Omental fat pad (tissue), 4 donors: Measurements from ENCODE around the gene CNTRL. TPM values are rescaled to one million over a fixed set of nuclear protein-coding genes. Genes with fewer than 3 reads are reported as not detected.

Source experiments
- ATAC-seq: fragments of 150-250 bp; one replicate; pipeline ENCODE4 v1.9.1; 2016; ENCODE audit warnings: mild to moderate bottlenecking, moderate library complexity; ENCODE audit not compliant: low FRiP score
- DNase-seq: peaks from one replicate; pipeline ENCODE4 v3.0.0-alpha.2; 2019; ENCODE audit warnings: low spot score
- small RNA-seq: library from RNA; depleted of rRNA; stranded (forward); fragments of <200 nt; gene quantifications from one replicate; pipeline ENCODE3, GENCODE V24; 2016
- total RNA-seq, 4 donors: library from RNA; depleted of rRNA; stranded (reverse); fragments of >200 nt; gene quantifications; one replicate each; pipeline ENCODE4 v1.1.0, GENCODE V29; 2016
- TF ChIP-seq, protein P1 (sequence below), 3 donors: fragments of 450-650 bp; IDR thresholded peaks; one replicate each; pipeline ENCODE4 v1.5.1; 2016 to 2017; ENCODE audit warnings: antibody characterized with exemption in 3 of 3, mild to moderate bottlenecking in 3 of 3, moderate library complexity in 2 of 3

Gene CNTRL
- total RNA-seq, 4 donors from 2014 or later, result 16.6 to 24.7 (median 17.8) TPM

DNA sequence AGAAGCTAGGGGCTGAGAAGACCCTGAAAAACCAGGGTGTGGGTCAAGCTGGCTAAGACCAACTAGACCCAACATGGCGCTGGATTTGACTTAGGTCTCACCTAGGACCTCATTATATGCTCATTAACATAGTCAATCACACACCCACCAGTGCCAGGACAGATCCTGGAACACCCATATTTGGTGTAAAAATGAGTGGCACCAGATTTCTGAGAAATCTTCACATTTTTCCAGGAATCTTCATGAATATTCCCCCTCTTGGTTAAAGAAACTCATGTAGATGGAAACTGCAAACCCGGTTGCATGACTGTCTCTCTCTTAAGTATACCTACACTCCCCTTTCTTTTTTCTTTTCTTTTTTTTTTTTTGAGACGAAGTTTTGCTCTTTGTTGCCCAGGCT, 144.8 kb downstream of the CNTRL start:
- ATAC-seq, result no peak
- DNase-seq, result no peak
- TF ChIP-seq, protein P1, sequence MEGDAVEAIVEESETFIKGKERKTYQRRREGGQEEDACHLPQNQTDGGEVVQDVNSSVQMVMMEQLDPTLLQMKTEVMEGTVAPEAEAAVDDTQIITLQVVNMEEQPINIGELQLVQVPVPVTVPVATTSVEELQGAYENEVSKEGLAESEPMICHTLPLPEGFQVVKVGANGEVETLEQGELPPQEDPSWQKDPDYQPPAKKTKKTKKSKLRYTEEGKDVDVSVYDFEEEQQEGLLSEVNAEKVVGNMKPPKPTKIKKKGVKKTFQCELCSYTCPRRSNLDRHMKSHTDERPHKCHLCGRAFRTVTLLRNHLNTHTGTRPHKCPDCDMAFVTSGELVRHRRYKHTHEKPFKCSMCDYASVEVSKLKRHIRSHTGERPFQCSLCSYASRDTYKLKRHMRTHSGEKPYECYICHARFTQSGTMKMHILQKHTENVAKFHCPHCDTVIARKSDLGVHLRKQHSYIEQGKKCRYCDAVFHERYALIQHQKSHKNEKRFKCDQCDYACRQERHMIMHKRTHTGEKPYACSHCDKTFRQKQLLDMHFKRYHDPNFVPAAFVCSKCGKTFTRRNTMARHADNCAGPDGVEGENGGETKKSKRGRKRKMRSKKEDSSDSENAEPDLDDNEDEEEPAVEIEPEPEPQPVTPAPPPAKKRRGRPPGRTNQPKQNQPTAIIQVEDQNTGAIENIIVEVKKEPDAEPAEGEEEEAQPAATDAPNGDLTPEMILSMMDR (IDR thresholded peaks at IDR 0.05), result no peak

DNA sequence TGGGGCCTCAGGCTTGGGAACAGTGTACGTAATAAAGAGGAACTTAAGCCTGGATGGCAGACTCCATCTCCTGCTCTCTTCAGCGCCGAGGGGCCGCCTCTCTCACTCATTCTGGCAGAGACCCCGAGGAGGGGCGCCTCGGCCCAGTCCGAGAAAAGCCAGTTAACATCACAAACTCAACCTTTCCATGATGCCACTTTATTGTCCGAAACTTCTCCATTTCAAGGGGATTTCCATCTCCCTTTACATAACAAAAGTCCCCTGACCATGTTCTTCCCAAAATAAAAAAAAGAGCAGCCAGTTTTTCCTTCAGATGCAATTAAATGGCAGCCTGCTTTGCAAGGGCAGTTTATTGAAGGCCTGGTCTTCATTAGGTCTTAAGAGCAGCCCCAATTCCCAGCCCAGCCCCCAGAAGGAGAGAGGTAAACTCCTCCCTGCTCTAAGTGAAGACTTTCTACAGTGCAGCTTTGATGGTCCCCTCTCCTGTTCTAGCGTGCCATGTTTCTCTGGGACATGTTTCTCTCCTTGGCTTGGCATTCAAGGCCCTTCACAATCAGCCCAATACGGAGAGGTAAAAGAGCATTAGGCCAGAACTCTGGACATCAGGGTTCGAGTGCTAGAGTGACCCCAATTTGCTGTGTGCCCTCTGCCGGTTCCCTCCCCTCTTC, 146.4 kb downstream of the CNTRL start:
- DNase-seq (no peak), ATAC-seq (no peak)
- TF ChIP-seq, protein P1 (IDR thresholded peaks at IDR 0.05), result no peak

DNA sequence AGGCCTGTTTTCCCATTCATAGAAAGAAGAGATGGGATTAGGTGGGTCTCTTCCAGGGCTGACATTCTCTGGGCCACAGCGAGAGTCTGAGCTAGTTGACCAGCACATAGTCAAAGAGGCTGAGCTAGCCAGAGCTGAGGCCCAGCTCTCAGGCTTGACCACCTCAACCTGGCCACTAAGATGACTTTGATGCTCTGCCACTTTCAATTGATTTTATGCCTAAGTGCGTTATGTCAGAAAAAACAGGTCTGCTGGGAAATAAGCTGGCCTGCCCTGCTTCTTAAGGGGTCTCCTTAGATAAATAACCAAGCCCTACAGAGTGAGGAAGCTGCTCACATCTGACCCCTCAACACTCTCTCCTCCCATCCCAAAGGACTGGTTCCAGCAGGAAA, 146.9 kb downstream of the CNTRL start:
- ATAC-seq (no peak), DNase-seq (no peak)
- TF ChIP-seq, protein P1 (IDR thresholded peaks at IDR 0.05), result no peak

DNA sequence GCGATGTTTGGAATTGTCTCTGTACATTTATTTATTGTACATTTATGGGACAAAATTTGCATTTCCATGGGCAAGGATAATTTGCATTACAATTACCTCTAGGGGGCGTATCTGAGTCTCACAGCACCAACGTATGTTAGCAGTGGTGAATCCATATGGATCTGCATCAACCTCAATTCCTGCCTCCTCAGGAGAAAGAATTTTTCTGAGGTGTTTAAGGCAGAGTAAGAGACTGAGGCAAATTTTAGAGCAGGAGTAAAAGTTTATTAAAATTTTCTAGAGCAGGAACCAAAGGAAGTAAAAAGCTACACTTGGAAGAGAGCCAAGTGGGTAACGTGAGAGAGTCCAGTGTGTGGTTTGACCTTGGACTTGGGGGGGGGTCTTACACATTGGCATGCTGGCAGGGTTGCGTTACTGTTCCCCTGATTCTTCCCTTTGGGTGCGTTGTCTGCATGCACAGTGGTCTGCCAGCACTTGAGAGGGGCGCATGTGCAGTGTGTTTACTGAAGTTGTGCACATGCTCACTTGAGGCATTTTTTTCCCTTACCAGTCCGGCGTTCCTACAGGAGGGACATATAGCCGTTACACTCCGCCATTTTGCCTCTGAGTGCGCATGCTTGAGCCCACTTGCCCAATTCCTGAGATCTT, 147.9 kb downstream of the CNTRL start:
- ATAC-seq (no peak), DNase-seq (no peak)
- TF ChIP-seq, protein P1 (IDR thresholded peaks at IDR 0.05), result peak in 1 of 3 donors; percentile 19

DNA sequence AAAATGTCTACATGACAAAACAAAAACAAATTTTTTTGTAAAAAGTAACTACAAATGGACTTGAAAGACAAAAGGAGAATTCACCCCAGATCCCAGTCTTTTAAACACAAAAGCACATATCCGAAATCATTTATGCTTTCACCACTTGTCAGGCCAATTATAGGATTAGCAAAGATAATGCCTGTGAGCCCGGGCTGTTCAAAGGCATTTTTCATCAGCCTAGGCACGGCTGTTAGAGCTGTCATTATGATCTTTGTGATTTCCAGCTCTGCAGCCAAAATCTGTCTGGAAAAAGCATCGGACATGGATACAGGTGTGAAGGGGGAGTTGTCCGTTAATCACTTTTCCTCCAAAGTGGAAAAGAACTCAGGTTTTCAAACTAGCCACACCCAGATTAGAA, 150.5 kb downstream of the CNTRL start:
- TF ChIP-seq, protein P1 (IDR thresholded peaks at IDR 0.05), result no peak
- ATAC-seq, result no peak
- DNase-seq, result no peak

DNA sequence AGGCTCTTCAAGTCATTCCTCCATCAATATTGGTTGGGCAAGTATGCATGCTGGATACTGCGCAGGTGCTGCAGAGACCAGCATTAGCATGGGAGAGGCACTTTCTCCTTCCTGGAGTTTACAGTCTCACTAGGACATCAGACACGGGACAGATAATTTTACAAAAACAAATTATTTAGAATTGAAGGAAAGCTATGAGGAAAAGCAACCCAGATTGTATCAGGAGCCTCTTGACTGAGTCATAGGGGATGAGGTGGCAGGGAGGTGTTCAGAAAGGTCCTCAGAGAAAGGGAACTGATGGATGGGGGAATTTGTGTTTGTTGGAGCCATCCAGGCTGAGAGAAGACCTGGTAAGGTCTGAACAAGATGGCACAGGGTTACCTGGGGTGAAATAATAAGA, 151.4 kb downstream of the CNTRL start:
- ATAC-seq (no peak), DNase-seq (no peak)
- TF ChIP-seq, protein P1 (IDR thresholded peaks at IDR 0.05), result no peak

Small RNA genes lying within 50 kb of the gene (small RNA-seq; reads per million reads assigned to genes)
- not detected for gene RN7SL181P

Other genes starting within 250 kb of the CNTRL start
- gene PSMD5, start 232.0 kb upstream of the CNTRL start, total RNA-seq, result 10 to 100 TPM; 30.7 to 57.5 (median 36.2) TPM
- 10 to 100 TPM; 16.3 to 31.2 (median 25.3) TPM for gene PHF19, start 197.8 kb upstream of the CNTRL start, total RNA-seq
- gene TRAF1, start 148.2 kb upstream of the CNTRL start, total RNA-seq, result 1 to 10 TPM; 3.0 to 9.0 (median 6.1) TPM
- 1 to 10 TPM; 5.2 to 7.2 (median 6.2) TPM for gene C5, start 24.7 kb upstream of the CNTRL start, total RNA-seq
- 10 to 100 TPM; 31.0 to 44.8 (median 35.6) TPM for gene RAB14, start 126.9 kb downstream of the CNTRL start, total RNA-seq
- 1,000 to 10,000 TPM; 3,140 to 6,734 (median 4,294) TPM for gene GSN, start 193.2 kb downstream of the CNTRL start, total RNA-seq